Upper lobe of left lung (tissue), 6 donors: ENCODE data around the gene RNF111. TPM values are rescaled to one million over a fixed set of nuclear protein-coding genes. Genes with fewer than 3 reads are reported as not detected.

Source experiments
- ATAC-seq, 2 donors: fragments of 200-7000 bp; cut with Tn5 transposase; one replicate each; pipeline ENCODE4 v1.9.1; 2022; ENCODE audit warnings: mild to moderate bottlenecking in 2 of 2, moderate library complexity in 2 of 2; ENCODE audit not compliant: low FRiP score in 2 of 2
- DNase-seq, 2 donors: peaks; one replicate each; pipeline ENCODE4 v3.0.0-alpha.2; 2019 to 2020
- H3K27ac ChIP-seq, 4 donors: fragments of 200-600 bp; sonication (generic); one replicate each; pipeline ENCODE4 v1.5.1; 2016 to 2019
- H3K27me3 ChIP-seq, 4 donors: fragments of 200-600 bp; sonication (generic); one replicate each; pipeline ENCODE4 v1.5.1; 2017 to 2019
- H3K36me3 ChIP-seq, 4 donors: fragments of 200-600 bp; sonication (generic); one replicate each; pipeline ENCODE4 v1.5.1; 2016 to 2019
- H3K4me1 ChIP-seq, 4 donors: fragments of 200-600 bp; sonication (generic); one replicate each; pipeline ENCODE4 v1.5.1; 2018 to 2019
- H3K4me3 ChIP-seq, 4 donors: fragments of 200-600 bp; sonication (generic); one replicate each; pipeline ENCODE4 v1.5.1; 2017 to 2019; ENCODE audit warnings: mild to moderate bottlenecking in 2 of 4, moderate library complexity in 1 of 4
- H3K9me3 ChIP-seq, 4 donors: fragments of 200-600 bp; sonication (generic); one replicate each; pipeline ENCODE4 v1.5.1; 2018 to 2019
- EP300 ChIP-seq, 4 donors: sonication (generic); formaldehyde crosslinking; IDR thresholded peaks; one replicate each; pipeline ENCODE4 v1.5.1; 2017; ENCODE audit warnings: antibody characterized with exemption in 4 of 4, control low read depth in 2 of 4
- POLR2A ChIP-seq, 4 donors: fragments of 450-650 bp; IDR thresholded peaks; one replicate each; pipeline ENCODE4 v1.5.1; 2016 to 2017; ENCODE audit warnings: antibody characterized with exemption in 4 of 4, mild to moderate bottlenecking in 2 of 4
- POLR2AphosphoS5 ChIP-seq, 2 donors: sonication (generic); formaldehyde crosslinking; IDR thresholded peaks; one replicate each; pipeline ENCODE4 v1.5.1; 2017; ENCODE audit warnings: antibody characterized with exemption in 2 of 2
- whole genome bisulfite sequencing, 2 donors: methylation state at CpG; one replicate each; pipeline ENCODE4 v1.1.5; 2017 to 2018; 5-methylcytosine and 5-hydroxymethylcytosine counted together
- total RNA-seq, 6 donors: library from RNA; depleted of rRNA in 4 of 6; stranded (reverse); fragments of >200 nt in 4 of 6; gene quantifications; one replicate each; pipeline versions ENCODE4 v1.1.0 to v1.2.1, GENCODE V29; 2016 to 2021
- TF ChIP-seq, protein P1 (sequence below), 6 experiments: fragments of 450-650 bp in 4 of 6; fragments of 200-600 bp in 2 of 6; sonication (generic) in 2 of 6; IDR thresholded peaks; one replicate each; pipeline ENCODE4 v1.5.1; 2016 to 2019; ENCODE audit warnings: antibody characterized with exemption in 6 of 6
- donor health status: DM: no; HTN: no; CAD: no; lungs with moderate emphysema.
- donor health status: DM: no; HTN: yes; CAD: no; lungs with severe emphysema.

RNF111 gene
- total RNA-seq, 6 donors from 2014 or later: 16.3 to 41.6 (median 31.8) TPM

- peaks cover 0 to 5% (median 2%) of the 10 kb centered on the region in 4 donors for H3K4me1 ChIP-seq
- H3K36me3 ChIP-seq: peaks cover 0 to 3% (median 0%) of the 10 kb centered on the region in 4 donors
- H3K27ac ChIP-seq: no peak overlapping the region
- no peak for ATAC-seq
- DNase-seq: no peak
- H3K9me3 ChIP-seq: no peaks in the 10 kb centered on the region
- no peaks in the 10 kb centered on the region for H3K27me3 ChIP-seq
- TF ChIP-seq EP300 (IDR thresholded peaks at IDR 0.05): no peak
- TF ChIP-seq POLR2AphosphoS5 (IDR thresholded peaks at IDR 0.05): no peak
- TF ChIP-seq, protein P1, sequence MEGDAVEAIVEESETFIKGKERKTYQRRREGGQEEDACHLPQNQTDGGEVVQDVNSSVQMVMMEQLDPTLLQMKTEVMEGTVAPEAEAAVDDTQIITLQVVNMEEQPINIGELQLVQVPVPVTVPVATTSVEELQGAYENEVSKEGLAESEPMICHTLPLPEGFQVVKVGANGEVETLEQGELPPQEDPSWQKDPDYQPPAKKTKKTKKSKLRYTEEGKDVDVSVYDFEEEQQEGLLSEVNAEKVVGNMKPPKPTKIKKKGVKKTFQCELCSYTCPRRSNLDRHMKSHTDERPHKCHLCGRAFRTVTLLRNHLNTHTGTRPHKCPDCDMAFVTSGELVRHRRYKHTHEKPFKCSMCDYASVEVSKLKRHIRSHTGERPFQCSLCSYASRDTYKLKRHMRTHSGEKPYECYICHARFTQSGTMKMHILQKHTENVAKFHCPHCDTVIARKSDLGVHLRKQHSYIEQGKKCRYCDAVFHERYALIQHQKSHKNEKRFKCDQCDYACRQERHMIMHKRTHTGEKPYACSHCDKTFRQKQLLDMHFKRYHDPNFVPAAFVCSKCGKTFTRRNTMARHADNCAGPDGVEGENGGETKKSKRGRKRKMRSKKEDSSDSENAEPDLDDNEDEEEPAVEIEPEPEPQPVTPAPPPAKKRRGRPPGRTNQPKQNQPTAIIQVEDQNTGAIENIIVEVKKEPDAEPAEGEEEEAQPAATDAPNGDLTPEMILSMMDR (IDR thresholded peaks at IDR 0.05): no peak
- TF ChIP-seq POLR2A (IDR thresholded peaks at IDR 0.05): no peak
- H3K4me3 ChIP-seq: no peak overlapping the region
- 79 to 83% methylated on average over 3 of the region's 3 CpGs for WGBS, 2 donors
Observed at GRCh38 chr15:59013246-59013873, 25.9 kb downstream of the RNF111 start.

GRCh38 chr15:59014068-59014467, 26.6 kb downstream of the RNF111 start:
- Histone ChIP-seq H3K27me3 (no peaks in the 10 kb centered on the region), H3K36me3 (peaks cover 0 to 3% (median 0%) of the 10 kb centered on the region in 4 donors), H3K4me1 (peaks cover 0 to 5% (median 2%) of the 10 kb centered on the region in 4 donors), H3K4me3 (no peak overlapping the region), H3K9me3 (no peaks in the 10 kb centered on the region), H3K27ac (no peak overlapping the region)
- DNase-seq (no peak), ATAC-seq (no peak)
- no peak for TF ChIP-seq POLR2AphosphoS5 (IDR thresholded peaks at IDR 0.05)
- TF ChIP-seq, protein P1 (IDR thresholded peaks at IDR 0.05): no peak
- TF ChIP-seq EP300 (IDR thresholded peaks at IDR 0.05): no peak
- no peak for TF ChIP-seq POLR2A (IDR thresholded peaks at IDR 0.05)
- 100% methylated on average over 1 of the region's 1 CpG for WGBS, 2 donors

DNA sequence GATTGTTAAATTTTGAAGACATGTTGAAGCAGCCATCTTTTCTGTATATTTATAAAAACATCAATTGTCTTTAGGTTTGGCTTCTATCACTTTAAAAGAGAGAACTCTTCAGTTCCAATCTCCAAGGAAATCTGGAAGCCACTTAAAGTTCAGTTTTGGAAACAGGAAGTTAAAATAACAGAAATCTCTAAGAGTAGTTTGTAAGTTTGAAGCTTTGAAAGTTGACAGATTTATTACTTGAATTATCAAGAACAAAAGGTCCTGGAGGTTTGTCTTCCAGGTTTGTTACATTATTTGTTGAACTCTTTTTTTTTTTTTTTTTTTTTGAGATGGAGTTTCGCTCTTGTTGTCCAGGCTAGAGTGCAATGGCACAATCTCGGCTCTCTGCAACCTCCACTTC, 30.0 kb downstream of the RNF111 start:
- TF ChIP-seq EP300 (IDR thresholded peaks at IDR 0.05) (no peak), POLR2A (IDR thresholded peaks at IDR 0.05) (no peak), POLR2AphosphoS5 (IDR thresholded peaks at IDR 0.05) (no peak)
- TF ChIP-seq, protein P1 (IDR thresholded peaks at IDR 0.05): no peak
- Histone ChIP-seq H3K27ac (no peak overlapping the region), H3K4me3 (no peak overlapping the region), H3K4me1 (peaks cover 0 to 5% (median 2%) of the 10 kb centered on the region in 4 donors), H3K9me3 (no peaks in the 10 kb centered on the region), H3K36me3 (peaks cover 0 to 3% (median 0%) of the 10 kb centered on the region in 4 donors), H3K27me3 (no peaks in the 10 kb centered on the region)
- no peak for DNase-seq
- no peak for ATAC-seq
- 71 to 87% methylated on average over 2 of the region's 2 CpGs for WGBS, 2 donors

- WGBS, 2 donors: 88 to 93% methylated on average over 5 of the region's 5 CpGs
- no peaks in the 10 kb centered on the region for H3K9me3 ChIP-seq
- H3K27me3 ChIP-seq: no peaks in the 10 kb centered on the region
- H3K4me3 ChIP-seq: no peak overlapping the region
- H3K4me1 ChIP-seq: no peaks in the 10 kb centered on the region
- no peak overlapping the region for H3K27ac ChIP-seq
- ATAC-seq (no peak), DNase-seq (no peak)
- peaks cover 0 to 10% (median 0%) of the 10 kb centered on the region in 4 donors for H3K36me3 ChIP-seq
- TF ChIP-seq EP300 (IDR thresholded peaks at IDR 0.05): no peak
- TF ChIP-seq, protein P1 (IDR thresholded peaks at IDR 0.05): no peak
- TF ChIP-seq POLR2A (IDR thresholded peaks at IDR 0.05): no peak
- TF ChIP-seq POLR2AphosphoS5 (IDR thresholded peaks at IDR 0.05): no peak
Observed at GRCh38 chr15:59018833-59019232, 31.4 kb downstream of the RNF111 start.

DNA sequence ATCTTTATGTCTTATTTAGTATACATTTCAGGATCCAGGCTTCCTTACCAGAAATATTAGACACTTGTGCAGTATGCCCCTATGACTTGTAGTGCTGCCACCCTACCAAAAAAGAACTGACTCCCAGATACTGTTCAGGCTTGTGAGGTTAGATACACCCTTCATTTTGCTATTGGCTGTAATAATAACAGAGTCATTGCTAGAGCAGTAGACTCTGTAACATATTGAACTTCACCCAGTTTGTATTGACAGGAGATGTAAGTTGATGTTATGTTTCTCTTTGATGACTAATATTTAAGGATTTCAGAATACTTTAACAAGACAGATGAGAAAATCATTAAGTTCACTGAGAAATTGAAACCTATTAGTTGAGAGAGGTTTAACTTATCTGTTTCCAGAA, 32.9 kb downstream of the RNF111 start:
- H3K27ac ChIP-seq: no peak overlapping the region
- no peak overlapping the region for H3K4me3 ChIP-seq
- H3K27me3 ChIP-seq: no peaks in the 10 kb centered on the region
- TF ChIP-seq POLR2AphosphoS5 (IDR thresholded peaks at IDR 0.05) (no peak), EP300 (IDR thresholded peaks at IDR 0.05) (no peak), POLR2A (IDR thresholded peaks at IDR 0.05) (no peak)
- TF ChIP-seq, protein P1 (IDR thresholded peaks at IDR 0.05): no peak
- H3K9me3 ChIP-seq: no peaks in the 10 kb centered on the region
- DNase-seq (no peak), ATAC-seq (no peak)
- H3K4me1 ChIP-seq: no peaks in the 10 kb centered on the region
- peaks cover 0 to 13% (median 0%) of the 10 kb centered on the region in 4 donors for H3K36me3 ChIP-seq
